GM19438 (cell line): ENCODE data around the gene ZNF331.

Experiments
- ATAC-seq: cut with Tn5 transposase; IDR thresholded peaks from one replicate; pipeline ENCODE4 v1.9.1; 2021; ENCODE audit warnings: low read depth; ENCODE audit not compliant: unreplicated experiment

Gene ZNF331

GRCh38 chr19:53624771-53625545 lies 87.0 kb downstream of the ZNF331 start:
- no peak for ATAC-seq

- ATAC-seq = no peak
Observed at GRCh38 chr19:53626486-53626885, 88.5 kb downstream of the ZNF331 start.

GRCh38 chr19:53626976-53627375 lies 89.0 kb downstream of the ZNF331 start:
- ATAC-seq = no peak
